H1 (cell line): ENCODE measurements around the gene PRIMA1. TPM values are rescaled to one million over a fixed set of nuclear protein-coding genes. Genes with fewer than 3 reads are reported as not detected.

Experiments used
- CTCF ChIA-PET: fragments of 300-600 bp; sonication (Branson Sonifier 250); formaldehyde crosslinking; loops from one replicate; lab custom pipeline; 2021; ENCODE audit not compliant: partially characterized antibody; lab: Charles Lee
- POLR2A ChIA-PET: fragments of 300-600 bp; sonication (Branson Sonifier 250); formaldehyde crosslinking; loops from one replicate; lab custom pipeline; 2021; ENCODE audit warnings: inconsistent platforms; ENCODE audit not compliant: partially characterized antibody; lab: Charles Lee
- DNase-seq, 2 experiments: peaks; one replicate each; pipeline versions ENCODE4 v3.0.0 to v3.0.0-alpha.2; 2010 to 2022; ENCODE audit warnings: low spot score in 2 of 2, low read depth in 1 of 2, mixed read lengths in 1 of 2
- FAIRE-seq: peaks from 2 replicates; lab custom pipeline; 2011; peaks lifted over from hg19 to GRCh38; lab: Jason Lieb, UNC
- H2AFZ ChIP-seq: 2 replicates; pipeline ENCODE4 v1.8.1; 2012; ENCODE audit warnings: low read length, inconsistent platforms
- H2AK5ac ChIP-seq: 2 replicates; pipeline ENCODE4 v1.6.1; 2013; ENCODE audit warnings: low read depth, low read length
- H2BK120ac ChIP-seq: replicated peaks from 2 replicates; pipeline ENCODE3; 2013; ENCODE audit warnings: low read depth, low read length, inconsistent platforms
- H2BK12ac ChIP-seq: 2 replicates; pipeline ENCODE4 v1.6.1; 2013; ENCODE audit warnings: low read depth, low read length
- H2BK15ac ChIP-seq: 2 replicates; pipeline ENCODE4 v1.6.1; 2013; ENCODE audit warnings: low read length
- H2BK20ac ChIP-seq: 2 replicates; pipeline ENCODE4 v1.6.1; 2013; ENCODE audit warnings: low read length
- H2BK5ac ChIP-seq: 2 replicates; pipeline ENCODE4 v1.6.1; 2013; ENCODE audit warnings: low read depth, low read length
- H3K14ac ChIP-seq: 2 replicates; pipeline ENCODE4 v1.6.1; 2013; ENCODE audit warnings: inconsistent platforms; ENCODE audit not compliant: insufficient read length
- H3K18ac ChIP-seq: 2 replicates; pipeline ENCODE4 v1.6.1; 2013; ENCODE audit warnings: low read length; ENCODE audit errors: extremely low read depth
- H3K23ac ChIP-seq: 2 replicates; pipeline ENCODE4 v1.6.1; 2013; ENCODE audit warnings: inconsistent platforms; ENCODE audit not compliant: insufficient read length
- H3K23me2 ChIP-seq: 2 replicates; pipeline ENCODE4 v1.6.1; 2013; ENCODE audit warnings: low read depth, low read length
- H3K27ac ChIP-seq: 2 replicates; pipeline ENCODE4 v1.6.1; 2011; ENCODE audit warnings: low read depth, low read length, inconsistent platforms
- H3K27me3 ChIP-seq, 4 experiments: replicated peaks in 1 of 4; 1 replicate in 1 of 4; 2 replicates in 3 of 4; pipeline versions ENCODE4 v1.6.1 to v1.8.1; 2011 to 2013; ENCODE audit warnings: low read length in 3 of 4, mild to moderate bottlenecking in 3 of 4, inconsistent platforms in 2 of 4, mixed read lengths in 2 of 4, moderate library complexity in 1 of 4; ENCODE audit not compliant: control insufficient read depth in 3 of 4, insufficient read depth in 3 of 4; ENCODE audit errors: extremely low read depth in 1 of 4
- H3K36me3 ChIP-seq, 4 experiments: 2 replicates each; pipeline versions ENCODE4 v1.6.1 to v1.8.1; 2011 to 2013; ENCODE audit warnings: mild to moderate bottlenecking in 4 of 4, low read length in 3 of 4, moderate library complexity in 2 of 4, control low read depth in 1 of 4, inconsistent platforms in 1 of 4; ENCODE audit not compliant: insufficient read depth in 4 of 4, control insufficient read depth in 2 of 4
- H3K4ac ChIP-seq: replicated peaks from 2 replicates; pipeline ENCODE3; 2013; ENCODE audit warnings: low read length, low read depth, mixed read lengths, inconsistent platforms; ENCODE audit not compliant: insufficient read length
- H3K4me1 ChIP-seq, 4 experiments: replicated peaks in 1 of 4; 1 replicate in 1 of 4; 2 replicates in 3 of 4; pipeline versions ENCODE4 v1.6.1 to v1.8.1; 2011 to 2013; ENCODE audit warnings: low read length in 3 of 4, inconsistent platforms in 2 of 4, mixed read lengths in 1 of 4; ENCODE audit not compliant: insufficient read depth in 4 of 4, control insufficient read depth in 3 of 4
- H3K4me2 ChIP-seq, 2 experiments: 2 replicates each; pipeline versions ENCODE4 v1.6.1 to v1.8.1; 2011 to 2013; ENCODE audit warnings: low read depth in 2 of 2, low read length in 2 of 2, control low read depth in 1 of 2, inconsistent platforms in 1 of 2, mild to moderate bottlenecking in 1 of 2; ENCODE audit not compliant: insufficient read depth in 1 of 2
- H3K4me3 ChIP-seq, 4 experiments: fragments of 200-600, 300-600 bp in 1 of 4; sonication (generic), shearing (Covaris generic), sonication (Bioruptor Twin) in 1 of 4; 2 replicates each; pipeline versions ENCODE4 v1.5.1 to v1.8.1; 2011 to 2016; ENCODE audit warnings: low read length in 4 of 4, low read depth in 3 of 4, control low read depth in 2 of 4, inconsistent platforms in 2 of 4, mild to moderate bottlenecking in 2 of 4, mixed read lengths in 1 of 4, moderate library complexity in 1 of 4; ENCODE audit not compliant: insufficient read depth in 2 of 4; ENCODE audit errors: extremely low read depth in 1 of 4
- H3K56ac ChIP-seq: replicated peaks from 2 replicates; pipeline ENCODE3; 2013; ENCODE audit warnings: low read depth, mild to moderate bottlenecking, mixed read lengths, low read length, inconsistent platforms; ENCODE audit not compliant: insufficient read length
- H3K79me1 ChIP-seq: 2 replicates; pipeline ENCODE4 v1.6.1; 2013; ENCODE audit warnings: low read depth, low read length, control low read depth
- H3K79me2 ChIP-seq, 2 experiments: 2 replicates each; pipeline versions ENCODE4 v1.6.1 to v1.8.1; 2012 to 2013; ENCODE audit warnings: low read length in 2 of 2, mild to moderate bottlenecking in 2 of 2, inconsistent platforms in 1 of 2; ENCODE audit not compliant: insufficient read depth in 2 of 2, control insufficient read depth in 1 of 2
- H3K9ac ChIP-seq, 4 experiments: replicated peaks in 1 of 4; 1 replicate in 1 of 4; 2 replicates in 3 of 4; pipeline versions ENCODE4 v1.6.1 to v1.8.1; 2011 to 2013; ENCODE audit warnings: low read depth in 3 of 4, low read length in 3 of 4, control low read depth in 2 of 4, mild to moderate bottlenecking in 2 of 4, moderate library complexity in 2 of 4, inconsistent platforms in 1 of 4; ENCODE audit errors: extremely low read depth in 1 of 4
- H3K9me3 ChIP-seq, 2 experiments: 2 replicates each; pipeline versions ENCODE4 v1.6.1 to v1.8.1; 2012 to 2013; ENCODE audit warnings: mild to moderate bottlenecking in 2 of 2, moderate library complexity in 2 of 2, control low read depth in 1 of 2, inconsistent platforms in 1 of 2, low read depth in 1 of 2, low read length in 1 of 2, mixed read lengths in 1 of 2; ENCODE audit not compliant: insufficient read depth in 2 of 2
- H4K20me1 ChIP-seq, 2 experiments: replicated peaks in 1 of 2; 2 replicates each; pipeline versions ENCODE3 to v1.8.1; 2011 to 2013; ENCODE audit warnings: inconsistent platforms in 2 of 2, low read length in 2 of 2, mild to moderate bottlenecking in 1 of 2; ENCODE audit not compliant: insufficient read depth in 2 of 2, control insufficient read depth in 1 of 2
- H4K5ac ChIP-seq: 2 replicates; pipeline ENCODE4 v1.6.1; 2013; ENCODE audit warnings: low read length, low read depth, mixed read lengths, inconsistent platforms; ENCODE audit not compliant: insufficient read length
- H4K8ac ChIP-seq: 2 replicates; pipeline ENCODE4 v1.8.0; 2013; ENCODE audit warnings: mild to moderate bottlenecking, moderate library complexity, low read length, inconsistent platforms; ENCODE audit not compliant: insufficient read depth; ENCODE audit errors: extremely low read depth
- H4K91ac ChIP-seq: replicated peaks from 2 replicates; pipeline ENCODE3; 2013; ENCODE audit warnings: low read length, mixed read lengths, inconsistent platforms; ENCODE audit not compliant: insufficient read length
- CHD2 ChIP-seq: IDR thresholded peaks from 2 replicates; pipeline ENCODE4 v1.6.1; 2012; ENCODE audit warnings: low read length, improper control_type of control experiment
- RXRA ChIP-seq: IDR thresholded peaks from 2 replicates; pipeline ENCODE4 v1.6.1; 2011; ENCODE audit warnings: low read depth, mild to moderate bottlenecking, low read length, moderate library complexity; ENCODE audit not compliant: insufficient read depth
- SAP30 ChIP-seq: fragments of 300-600 bp; sonication (generic); IDR thresholded peaks from 2 replicates; pipeline ENCODE4 v1.7.1; 2012; ENCODE audit warnings: low read length, moderate library complexity, mild to moderate bottlenecking, inconsistent platforms; ENCODE audit not compliant: insufficient read depth, insufficient replicate concordance
- YY1 ChIP-seq: IDR thresholded peaks from 2 replicates; pipeline ENCODE4 v1.6.1; 2011; ENCODE audit warnings: low read depth, mild to moderate bottlenecking, low read length
- WGBS, 2 experiments: shearing (Covaris generic) in 1 of 2; methylation state at CpG; one replicate each; pipeline versions ENCODE4 v1.1.6 to v1.1.7; 2013 to 2015; ENCODE audit warnings: low lambda C conversion rate in 2 of 2, mixed read lengths in 2 of 2, inconsistent platforms in 1 of 2, low coverage in 1 of 2, missing lambda C conversion rate in 1 of 2; ENCODE audit not compliant: insufficient replicate concordance in 2 of 2, insufficient coverage in 1 of 2, insufficient read length in 1 of 2; ENCODE audit errors: extremely low coverage in 1 of 2, missing lambda C conversion rate in 1 of 2; 5-methylcytosine and 5-hydroxymethylcytosine counted together
- polyA plus RNA-seq, 7 experiments: library from polyadenylated mRNA; depleted of rRNA in 3 of 7; stranded (reverse) in 5 of 7; unstranded in 2 of 7; fragments of >200 nt in 5 of 7; fragments of 200-250 nt in 2 of 7; gene quantifications; 1 replicate in 5 of 7; 2 replicates in 1 of 7; 4 replicates in 1 of 7; pipeline versions ENCODE4 v1.2.1 to v1.2.3, GENCODE V29; 2011 to 2013; ENCODE audit warnings: missing spikeins in 2 of 7, mixed read lengths in 2 of 7
- total RNA-seq: library from RNA; stranded (reverse); fragmentation: NEBNext Ultra II Directional; extraction: Animal tissue kit (Norgen Biotek cat#: 25700); gene quantifications from 2 replicates; pipeline ENCODE4 v1.2.1, GENCODE V29; 2021

PRIMA1 gene
- total and polyA plus RNA-seq, 2 of the 8 experiments (the other 6 are each of a cell fraction or from before 2014, with no cell fraction given) = 2.8 to 4.5 TPM

GRCh38 chr14:93712838-93713724 is 75.2 kb downstream of the PRIMA1 start:
- no peak overlapping the region; a peak in 1 of 4 replicates for H3K4me2 ChIP-seq
- WGBS, 2 experiments = 89% methylated on average over 18 of the region's 18 CpGs; no CpG with 5 or more reads in 1 of the 2 experiments

More at GRCh38 chr14:93712838-93713724, 75.2 kb downstream of the PRIMA1 start:
- Histone ChIP-seq H3K14ac (no peak overlapping the region), H4K91ac (no peak overlapping the region), H2AFZ (no peak overlapping the region), H3K56ac (no peak overlapping the region), H2BK15ac (peak overlapping the region; percentile 8; the same call in 1 of the 2 replicates), H3K9me3 (no peaks in the 10 kb centered on the region), H3K23me2 (no peaks in the 10 kb centered on the region), H3K4me1 (peaks cover 4 to 13% (median 7%) of the 10 kb centered on the region in 4 experiments), H3K4ac (no peak overlapping the region), H3K18ac (no peak overlapping the region; the same call in 1 of the 2 replicates), H2BK120ac (no peak overlapping the region), H4K20me1 (no peaks in the 10 kb centered on the region), H2BK20ac (no peak overlapping the region), H3K9ac (no peak overlapping the region), H2BK12ac (peak overlapping the region; percentile 84; the same call in 1 of the 2 replicates), H3K27me3 (0 out of 7 replicates have a peak, but pooled peaks cover 0 to 4% (median 0%) of the 10 kb centered on the region in 4 experiments), H3K27ac (no peak overlapping the region), H2BK5ac (no peak overlapping the region), H2AK5ac (no peak overlapping the region), H4K5ac (no peak overlapping the region), H3K36me3 (no peaks in the 10 kb centered on the region), H3K79me2 (no peaks in the 10 kb centered on the region), H4K8ac (no peak overlapping the region), H3K4me3 (no peak overlapping the region), H3K79me1 (no peaks in the 10 kb centered on the region), H3K23ac (no peak overlapping the region)
- FAIRE-seq (no peak), DNase-seq (peak in 1 of 2 experiments; percentile 41)
- TF ChIP-seq SAP30 = no peak
- no peak for TF ChIP-seq YY1
- no peak for TF ChIP-seq CHD2
- TF ChIP-seq RXRA = no peak
- ChIA-PET POLR2A (interaction anchor here (1.5 kb wide), 1 partner anchor 24 kb away, joined by 3 read pairs; no protein-coding TSS in a partner anchor), CTCF (interaction anchor here (0.7 to 2.7 kb wide), 5 partner anchors 10 to 206 kb away, joined by 3 to 10 read pairs (median 3); no protein-coding TSS in a partner anchor)
